ENCODE results near the gene OR10H1.
"Not testable (repeated sequence)": the region's sequence is repeated elsewhere in the genome, so short reads cannot be mapped to it uniquely, and the experiment has no call there.

OR10H1 gene

GRCh38 chr19:15828611-15829305 lies 13.3 kb upstream of the OR10H1 start:
- DNase-seq (ENCODE audit: low spot score) = not testable (repeated sequence)

- no peak for DNase-seq (ENCODE audit: low spot score)
These were observed 12.7 kb upstream of the OR10H1 start for GRCh38 chr19:15828121-15828610.

GRCh38 chr19:15825753-15826152 lies 10.3 kb upstream of the OR10H1 start:
- no peak for DNase-seq (ENCODE audit: low spot score)

GRCh38 chr19:15820646-15821045 lies 5.2 kb upstream of the OR10H1 start:
- DNase-seq (ENCODE audit: low spot score) = no peak

GRCh38 chr19:15813916-15814315 lies 1.5 kb downstream of the OR10H1 start:
- no peak for DNase-seq (ENCODE audit: low spot score)

GRCh38 chr19:15812060-15812722 lies 3.3 kb downstream of the OR10H1 start:
- DNase-seq (ENCODE audit: low spot score) = no peak

- DNase-seq (ENCODE audit: low spot score) = no peak
These were observed 4.0 kb downstream of the OR10H1 start for GRCh38 chr19:15811476-15811875.

- DNase-seq (ENCODE audit: low spot score) = peak; percentile 5
These were observed 5.1 kb downstream of the OR10H1 start for GRCh38 chr19:15810335-15810734.

- DNase-seq (ENCODE audit: low spot score) = not testable (repeated sequence)
These were observed 21.2 kb downstream of the OR10H1 start for GRCh38 chr19:15794279-15794678.

- peak; percentile 4 for DNase-seq (ENCODE audit: low spot score)
These were observed 25.4 kb downstream of the OR10H1 start for GRCh38 chr19:15790096-15790495.

- DNase-seq (ENCODE audit: low spot score) = no peak
These were observed 26.7 kb downstream of the OR10H1 start for GRCh38 chr19:15788594-15789270.

GRCh38 chr19:15787611-15788155 lies 27.8 kb downstream of the OR10H1 start, which contains the start of gene OR10H5:
Gene OR10H5 (plus strand): TSS chr19:15787661. CDS start chr19:15794049, 6,388 bp downstream.
- no peak for DNase-seq (ENCODE audit: low spot score)

- peak; percentile 15 for DNase-seq (ENCODE audit: low spot score)
These were observed 32.6 kb downstream of the OR10H1 start for GRCh38 chr19:15782896-15783295.

GRCh38 chr19:15782211-15782610 lies 33.3 kb downstream of the OR10H1 start:
- DNase-seq (ENCODE audit: low spot score) = no peak

- no peak for DNase-seq (ENCODE audit: low spot score)
These were observed 33.8 kb downstream of the OR10H1 start for GRCh38 chr19:15781661-15782060.

GRCh38 chr19:15780610-15781418 lies 34.6 kb downstream of the OR10H1 start:
- DNase-seq (ENCODE audit: low spot score) = peak; percentile 9

- peak; percentile 88 for DNase-seq (ENCODE audit: low spot score)
These were observed 35.5 kb downstream of the OR10H1 start for GRCh38 chr19:15779756-15780476.

GRCh38 chr19:15776991-15777970 lies 38.2 kb downstream of the OR10H1 start:
- DNase-seq (ENCODE audit: low spot score) = no peak

- DNase-seq (ENCODE audit: low spot score) = no peak
These were observed 39.2 kb downstream of the OR10H1 start for GRCh38 chr19:15776264-15776663.

- DNase-seq (ENCODE audit: low spot score) = no peak
These were observed 40.2 kb downstream of the OR10H1 start for GRCh38 chr19:15775249-15775648.
